GM19438 (cell line): ENCODE measurements around the gene SORCS2.

Source experiments
- ATAC-seq: cut with Tn5 transposase; IDR thresholded peaks from one replicate; pipeline ENCODE4 v1.9.1; 2021; ENCODE audit warnings: low read depth; ENCODE audit not compliant: unreplicated experiment

Gene SORCS2

GRCh38 chr4:7364979-7365378 lies 172.6 kb downstream of the SORCS2 start:
- ATAC-seq: no peak

DNA sequence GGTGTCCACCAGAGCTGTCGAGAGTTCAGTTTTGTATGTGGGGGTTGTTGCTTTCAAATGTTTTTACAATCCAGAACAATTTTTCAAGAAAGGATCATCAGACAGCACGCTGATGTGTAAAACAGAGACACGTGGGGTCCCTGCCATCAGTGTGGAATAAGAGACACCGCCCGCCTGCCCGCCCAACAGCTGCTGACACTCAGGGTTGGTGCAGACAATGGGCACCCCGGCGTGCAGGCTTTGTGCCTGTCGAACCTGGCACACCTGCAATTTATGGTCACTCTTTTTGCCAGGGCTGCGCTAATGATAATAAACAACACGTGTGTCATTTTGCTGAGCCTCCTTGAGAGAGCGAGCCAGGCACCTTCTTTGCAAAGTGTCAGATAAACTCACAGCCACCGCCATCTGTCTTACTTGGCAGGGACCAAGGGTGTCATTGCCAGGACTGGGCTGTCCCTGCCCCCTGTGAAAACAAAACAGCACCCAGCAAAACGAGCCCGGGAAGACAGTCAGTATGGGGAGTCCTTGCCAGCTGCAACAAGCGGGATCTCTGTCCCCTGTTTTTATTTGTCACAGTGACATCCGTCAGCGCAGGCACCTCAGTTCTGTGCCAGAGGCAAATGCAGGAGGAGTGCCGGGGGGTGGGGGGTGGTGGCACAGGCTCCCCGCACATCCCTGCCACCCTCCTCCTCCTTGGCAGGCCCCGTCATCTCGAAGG lies 173.3 kb downstream of the SORCS2 start:
- no peak for ATAC-seq

DNA sequence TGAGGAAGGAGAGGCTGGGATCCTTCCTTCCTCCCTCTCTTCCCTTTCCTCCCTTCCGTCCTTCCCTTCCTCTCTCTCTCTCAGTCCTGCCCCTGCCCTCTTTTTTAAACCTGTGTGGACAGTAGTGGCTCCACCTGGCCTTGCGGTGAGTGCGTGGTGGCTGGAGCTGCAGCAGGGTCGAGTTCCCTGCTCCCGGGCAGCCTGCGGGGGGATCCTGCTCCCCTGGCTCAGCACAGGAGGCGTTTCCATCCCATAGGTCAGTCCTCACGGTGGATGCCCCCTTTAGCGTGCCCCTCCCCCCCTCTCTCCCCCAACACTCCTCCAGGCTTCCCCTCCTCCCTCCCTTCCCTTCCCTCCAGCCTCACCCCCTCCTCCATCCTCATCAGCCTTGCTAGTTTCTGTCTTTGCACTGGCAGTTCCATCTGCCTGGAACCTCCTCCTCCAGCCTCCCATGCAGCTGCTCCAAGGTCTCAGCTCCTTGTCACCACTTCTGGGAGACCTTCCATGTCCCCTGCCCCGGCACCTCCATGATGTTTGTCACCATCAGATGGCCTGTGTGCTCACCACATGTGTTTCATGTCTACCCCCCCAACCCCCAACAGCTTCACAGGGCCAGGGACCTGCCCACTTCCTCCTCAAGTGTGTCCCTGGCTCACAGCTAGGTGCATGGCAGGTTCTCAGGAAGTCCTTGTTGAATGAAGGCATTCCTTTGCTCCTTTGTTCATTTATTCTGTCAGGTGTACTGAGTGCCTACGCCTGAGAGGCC lies 174.0 kb downstream of the SORCS2 start:
- ATAC-seq: no peak

DNA sequence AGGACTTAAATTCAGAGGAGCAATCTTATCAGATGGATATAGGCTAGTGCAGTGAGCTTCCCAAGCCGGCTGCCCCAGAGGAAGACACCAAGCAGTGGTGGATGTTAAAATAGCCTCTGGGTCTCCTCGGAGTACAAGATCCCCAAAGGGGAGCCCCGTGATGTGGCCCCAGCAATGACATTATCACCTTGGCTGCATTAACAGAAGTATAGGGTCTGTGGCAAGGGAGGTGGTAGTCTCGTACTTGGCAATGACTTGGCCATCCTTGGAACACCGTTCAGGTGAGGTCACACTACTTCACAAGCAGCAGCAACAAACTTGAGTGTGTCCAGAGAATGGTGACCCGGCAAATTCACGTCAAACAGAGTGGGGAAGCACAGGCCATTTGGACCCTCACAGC lies 174.6 kb downstream of the SORCS2 start:
- ATAC-seq: no peak

DNA sequence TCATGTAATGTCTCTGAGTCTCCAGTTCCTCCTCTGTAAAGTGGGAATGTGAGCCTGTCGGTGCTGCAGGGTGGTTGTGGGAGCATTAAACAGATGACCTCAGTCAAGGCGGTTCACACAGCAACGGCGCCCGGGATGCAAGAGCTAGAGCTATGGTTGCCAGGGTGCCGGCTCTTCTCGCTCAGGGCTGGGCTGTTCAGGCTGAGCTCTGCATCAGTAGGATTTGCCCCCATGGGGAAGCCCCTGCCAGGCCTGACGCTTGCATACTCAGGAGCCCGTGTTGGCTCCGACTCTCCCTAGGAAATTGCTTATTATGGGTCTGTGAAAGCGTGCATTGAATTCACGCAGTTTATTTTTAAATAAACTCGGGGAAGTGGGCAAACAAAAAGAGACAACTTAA lies 175.1 kb downstream of the SORCS2 start:
- no peak for ATAC-seq

- no peak for ATAC-seq
These were observed 175.5 kb downstream of the SORCS2 start for GRCh38 chr4:7367864-7368277.

DNA sequence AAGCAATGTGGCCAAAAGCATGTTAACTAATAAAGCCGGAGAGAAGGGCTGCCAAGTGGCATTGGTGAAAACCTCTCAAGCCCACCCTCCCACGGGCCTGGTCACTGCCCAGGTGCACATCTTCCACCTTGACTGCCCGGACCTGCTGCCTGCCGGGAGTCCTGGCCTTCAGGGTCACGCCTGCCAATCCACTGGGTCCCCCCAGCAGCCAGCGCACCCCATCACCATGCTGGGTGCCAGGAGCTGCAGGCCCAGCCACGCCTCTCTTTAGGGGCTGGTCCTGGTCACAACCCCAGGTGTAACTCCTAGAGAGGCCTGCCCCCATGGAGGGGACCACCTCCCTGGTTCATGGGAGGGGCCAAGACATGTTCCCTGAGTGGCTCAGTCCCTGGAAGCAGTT lies 176.0 kb downstream of the SORCS2 start:
- no peak for ATAC-seq

DNA sequence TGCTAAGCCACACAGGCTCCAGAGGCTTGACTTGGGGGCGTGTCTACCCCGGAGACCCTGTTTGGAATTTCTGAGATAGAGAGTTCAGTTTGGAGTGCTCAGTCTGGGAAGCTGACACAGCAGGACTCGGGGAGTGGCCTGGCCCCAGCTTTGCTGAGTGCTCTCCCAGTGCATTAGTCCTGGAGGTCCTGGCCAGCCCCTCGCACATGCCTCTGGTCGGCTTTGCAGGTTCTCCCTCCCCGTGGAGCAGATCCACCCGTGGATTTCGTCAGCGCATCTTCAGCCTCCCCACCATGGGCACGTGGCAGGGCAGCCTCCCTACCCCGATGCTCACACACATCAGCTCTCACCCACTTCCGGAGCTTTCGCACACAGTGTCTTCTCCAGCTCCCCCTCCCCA lies 177.2 kb downstream of the SORCS2 start:
- ATAC-seq: no peak

DNA sequence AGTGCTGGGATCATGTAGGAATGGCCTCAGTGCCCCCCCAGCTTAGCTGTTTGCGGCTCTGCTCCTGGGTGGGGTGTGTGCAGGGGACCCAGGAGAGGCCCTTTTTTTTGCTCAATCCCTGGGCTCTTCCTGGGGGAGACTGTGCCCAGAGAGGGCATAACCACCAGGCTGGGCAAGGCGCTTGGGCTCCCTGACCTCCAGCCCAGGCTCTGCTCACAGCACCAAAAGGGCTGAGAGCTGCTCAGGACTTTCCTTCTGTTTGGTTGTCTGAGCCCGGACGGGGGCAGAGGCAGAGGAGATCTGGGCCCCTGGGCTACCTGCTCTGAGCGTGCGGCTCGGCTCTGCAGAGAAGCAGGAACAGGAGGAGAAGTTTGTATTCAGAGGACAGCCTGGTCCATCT lies 177.7 kb downstream of the SORCS2 start:
- ATAC-seq: no peak

- no peak for ATAC-seq
These were observed 179.0 kb downstream of the SORCS2 start for GRCh38 chr4:7371210-7371941.

- ATAC-seq: no peak
These were observed 180.3 kb downstream of the SORCS2 start for GRCh38 chr4:7372673-7373072.

GRCh38 chr4:7374571-7374970 lies 182.2 kb downstream of the SORCS2 start:
- no peak for ATAC-seq

DNA sequence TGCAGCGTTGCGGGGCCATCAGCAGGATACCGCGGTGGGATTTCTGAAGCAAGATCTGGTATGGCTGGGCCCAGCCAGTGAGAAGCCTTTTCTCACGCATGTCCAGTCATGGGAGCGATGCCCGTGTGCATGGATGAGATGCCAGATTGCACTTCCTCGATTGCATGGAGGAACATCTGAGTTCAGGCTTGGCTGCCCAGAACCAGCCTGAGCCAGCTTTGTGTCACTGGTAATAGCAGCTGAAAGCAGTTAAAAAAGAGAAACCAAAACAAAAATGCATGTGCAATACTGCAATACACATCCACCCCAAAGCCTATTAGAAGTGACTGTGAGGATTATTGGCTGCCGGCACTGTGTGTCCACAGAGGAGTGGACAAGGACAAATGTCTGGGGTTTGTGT lies 183.1 kb downstream of the SORCS2 start:
- ATAC-seq: no peak

DNA sequence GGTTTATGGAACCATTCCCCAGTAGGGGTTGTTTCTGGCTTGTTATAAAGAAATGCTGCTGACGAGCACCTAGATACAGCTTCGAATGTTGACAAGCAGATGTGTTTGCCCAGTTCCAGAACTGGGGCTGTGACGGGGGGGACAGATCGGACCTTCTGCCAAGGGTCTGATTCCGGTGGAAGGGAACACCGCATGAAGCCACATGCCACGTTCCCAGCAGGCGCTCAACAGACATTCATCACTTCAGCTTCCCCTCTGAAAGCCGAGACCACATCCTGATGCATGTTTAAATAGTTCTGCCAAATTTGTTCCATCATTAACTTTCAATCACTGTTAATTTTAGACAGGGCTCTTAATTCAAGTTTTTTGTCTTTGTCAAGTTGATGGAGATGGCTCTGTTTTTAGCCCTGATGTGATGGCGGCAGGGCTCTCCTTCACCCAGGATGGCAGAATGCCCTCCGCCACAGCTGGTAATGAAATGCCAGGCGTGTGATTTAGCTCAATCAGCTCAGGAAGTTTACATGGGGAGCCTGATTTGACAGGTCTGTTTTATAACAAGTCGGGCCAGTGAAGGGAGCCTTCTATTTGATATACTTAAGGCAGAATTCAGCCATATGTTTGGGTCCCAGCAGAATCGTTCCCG lies 185.0 kb downstream of the SORCS2 start:
- ATAC-seq: no peak

DNA sequence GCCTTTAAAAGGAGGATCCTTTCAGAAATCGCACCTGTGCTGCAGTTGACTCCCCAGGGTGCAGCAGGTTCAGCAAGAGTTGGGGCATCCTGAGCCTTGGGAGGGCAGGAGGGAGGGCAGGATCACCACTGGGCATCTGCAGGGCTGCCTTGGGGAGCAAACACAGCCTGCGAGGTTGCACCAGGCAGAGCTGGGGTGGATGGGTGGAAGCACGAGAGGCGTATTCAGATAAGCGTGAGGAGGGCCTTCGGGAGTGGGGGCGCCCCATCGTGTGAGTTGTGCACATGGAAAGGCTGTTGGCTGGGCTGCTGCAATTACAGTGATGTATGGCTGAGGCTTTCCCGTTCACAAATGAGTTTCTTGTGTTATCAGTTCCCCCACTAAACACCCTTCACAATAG lies 186.8 kb downstream of the SORCS2 start:
- no peak for ATAC-seq

DNA sequence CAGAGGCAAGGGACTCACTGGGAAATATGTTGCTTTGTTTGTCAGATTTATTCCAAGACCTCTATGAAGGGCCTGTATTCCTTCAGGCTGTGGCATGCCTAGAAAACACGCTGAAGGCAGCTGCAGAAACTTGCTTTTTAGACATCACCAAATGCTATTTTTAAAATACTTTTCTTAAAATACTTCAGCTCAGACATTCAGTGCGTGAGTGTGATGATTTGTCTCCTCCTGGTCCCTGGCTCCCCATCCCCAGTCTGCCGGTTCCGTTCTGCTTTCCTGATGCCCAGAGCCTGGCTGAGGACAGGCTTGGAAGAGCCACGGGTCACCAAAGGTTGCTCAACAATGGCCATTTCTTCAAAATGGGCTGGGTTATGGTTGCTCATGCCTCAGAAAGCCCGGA lies 187.4 kb downstream of the SORCS2 start:
- no peak for ATAC-seq

- no peak for ATAC-seq
These were observed 189.0 kb downstream of the SORCS2 start for GRCh38 chr4:7381221-7381889.

- ATAC-seq: no peak
These were observed 189.7 kb downstream of the SORCS2 start for GRCh38 chr4:7381890-7382633.

DNA sequence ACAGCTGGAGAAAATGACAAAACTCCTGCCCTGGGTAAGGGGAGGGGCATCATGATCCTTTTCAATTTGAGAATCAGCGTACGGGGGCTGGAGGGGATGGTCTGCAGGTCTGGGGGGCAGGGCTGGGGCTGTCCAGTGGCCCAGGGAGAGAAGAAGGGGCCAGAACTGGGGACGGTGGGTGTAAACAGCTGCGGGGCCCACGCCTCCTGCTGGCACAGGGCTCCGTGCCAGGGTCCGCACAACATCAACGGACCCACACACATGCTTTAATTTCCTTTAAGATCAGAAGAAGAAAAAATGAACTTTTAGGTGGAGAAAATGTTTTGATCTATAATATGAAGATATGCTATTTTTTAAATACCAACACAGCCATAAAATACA lies 190.3 kb downstream of the SORCS2 start:
- no peak for ATAC-seq

GRCh38 chr4:7383266-7383665 lies 190.9 kb downstream of the SORCS2 start:
- ATAC-seq: no peak
